ENCODE data around the gene RBMS3.

The RBMS3 gene

GRCh38 chr3:29281344-29282241 is 722 bp downstream of the RBMS3 start:
- in situ Hi-C loops (cut with MboI; ENCODE audit: low pct_unique_long_range_greater_than_20kb, low sequenced_read_pairs, unreplicated experiment), result no loop called here
- peak; percentile 10 for DNase-seq (ENCODE audit: low spot score)
- TF ChIP-seq, protein P1, sequence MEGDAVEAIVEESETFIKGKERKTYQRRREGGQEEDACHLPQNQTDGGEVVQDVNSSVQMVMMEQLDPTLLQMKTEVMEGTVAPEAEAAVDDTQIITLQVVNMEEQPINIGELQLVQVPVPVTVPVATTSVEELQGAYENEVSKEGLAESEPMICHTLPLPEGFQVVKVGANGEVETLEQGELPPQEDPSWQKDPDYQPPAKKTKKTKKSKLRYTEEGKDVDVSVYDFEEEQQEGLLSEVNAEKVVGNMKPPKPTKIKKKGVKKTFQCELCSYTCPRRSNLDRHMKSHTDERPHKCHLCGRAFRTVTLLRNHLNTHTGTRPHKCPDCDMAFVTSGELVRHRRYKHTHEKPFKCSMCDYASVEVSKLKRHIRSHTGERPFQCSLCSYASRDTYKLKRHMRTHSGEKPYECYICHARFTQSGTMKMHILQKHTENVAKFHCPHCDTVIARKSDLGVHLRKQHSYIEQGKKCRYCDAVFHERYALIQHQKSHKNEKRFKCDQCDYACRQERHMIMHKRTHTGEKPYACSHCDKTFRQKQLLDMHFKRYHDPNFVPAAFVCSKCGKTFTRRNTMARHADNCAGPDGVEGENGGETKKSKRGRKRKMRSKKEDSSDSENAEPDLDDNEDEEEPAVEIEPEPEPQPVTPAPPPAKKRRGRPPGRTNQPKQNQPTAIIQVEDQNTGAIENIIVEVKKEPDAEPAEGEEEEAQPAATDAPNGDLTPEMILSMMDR (IDR thresholded peaks at IDR 0.05; ENCODE audit: extremely low read depth, insufficient read depth, missing control alignments), result no peak

DNA sequence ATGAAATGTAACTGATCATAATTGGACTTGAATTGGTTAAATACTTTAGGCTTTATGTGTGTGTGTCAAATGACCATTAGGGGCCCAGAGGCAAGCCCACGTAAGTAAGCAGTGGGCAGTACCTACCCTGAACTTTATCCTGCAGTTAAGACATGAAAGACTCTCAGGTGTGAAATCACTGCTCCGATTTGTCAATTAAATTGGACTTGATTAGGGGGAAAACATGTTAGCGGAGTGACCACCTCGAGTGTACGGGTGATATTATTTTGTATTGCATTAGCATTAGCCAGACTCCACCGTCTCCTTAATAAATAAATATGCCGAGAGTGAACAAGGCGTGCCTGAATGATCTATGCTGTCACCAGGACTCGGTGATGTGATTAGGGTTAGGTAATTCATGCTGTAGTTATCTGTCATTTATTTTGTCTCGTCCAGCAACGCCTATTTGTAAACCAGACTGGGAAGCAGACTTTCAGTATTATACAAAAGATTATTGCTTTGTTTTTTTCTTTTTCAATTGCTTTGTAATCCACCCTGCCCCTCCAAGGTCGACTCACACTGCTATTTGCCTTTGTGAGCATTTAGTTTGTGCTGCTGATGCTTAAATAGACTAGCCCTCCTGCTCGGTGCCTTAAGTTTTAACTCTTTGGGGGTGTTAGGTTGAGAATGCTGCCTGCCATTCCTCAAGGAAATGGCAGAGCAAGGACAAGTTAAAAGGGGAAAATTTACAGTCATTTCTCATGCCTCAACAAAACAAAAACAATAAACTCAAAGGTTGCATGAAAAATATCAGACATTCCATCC is 1.8 kb downstream of the RBMS3 start:
- in situ Hi-C loops (cut with MboI; ENCODE audit: low pct_unique_long_range_greater_than_20kb, low sequenced_read_pairs, unreplicated experiment), result no loop called here
- no peak for DNase-seq (ENCODE audit: low spot score)
- TF ChIP-seq, protein P1 (IDR thresholded peaks at IDR 0.05; ENCODE audit: extremely low read depth, insufficient read depth, missing control alignments), result no peak

GRCh38 chr3:29283231-29284119 is 2.6 kb downstream of the RBMS3 start:
- in situ Hi-C loops (cut with MboI; ENCODE audit: low pct_unique_long_range_greater_than_20kb, low sequenced_read_pairs, unreplicated experiment), result no loop called here
- no peak for DNase-seq (ENCODE audit: low spot score)
- TF ChIP-seq, protein P1 (IDR thresholded peaks at IDR 0.05; ENCODE audit: extremely low read depth, insufficient read depth, missing control alignments), result no peak

DNA sequence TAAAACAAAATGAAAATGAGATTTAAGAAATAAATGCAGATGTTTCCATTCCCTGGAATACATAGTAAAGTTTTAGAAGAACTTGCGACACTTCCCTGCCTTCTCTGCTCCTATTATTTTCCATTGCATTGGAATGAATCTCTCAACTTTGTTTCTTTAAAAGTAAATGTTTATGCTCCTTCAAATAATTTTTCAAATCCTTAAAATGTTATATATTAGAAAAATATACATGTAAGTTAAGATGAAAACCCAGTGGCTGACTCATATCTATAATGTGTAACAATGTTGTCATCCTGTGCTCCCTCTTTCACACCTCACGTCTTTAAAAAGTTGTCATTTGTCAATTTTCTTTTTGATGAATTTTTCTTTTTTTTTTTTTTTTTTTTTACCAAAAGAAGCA is 3.6 kb downstream of the RBMS3 start:
- in situ Hi-C loops (cut with MboI; ENCODE audit: low pct_unique_long_range_greater_than_20kb, low sequenced_read_pairs, unreplicated experiment), result no loop called here
- TF ChIP-seq, protein P1 (IDR thresholded peaks at IDR 0.05; ENCODE audit: extremely low read depth, insufficient read depth, missing control alignments), result no peak
- DNase-seq (ENCODE audit: low spot score), result no peak

GRCh38 chr3:29285471-29286071 is 4.7 kb downstream of the RBMS3 start:
- TF ChIP-seq, protein P1 (IDR thresholded peaks at IDR 0.05; ENCODE audit: extremely low read depth, insufficient read depth, missing control alignments), result no peak
- DNase-seq (ENCODE audit: low spot score), result no peak
- in situ Hi-C loops (cut with MboI; ENCODE audit: low pct_unique_long_range_greater_than_20kb, low sequenced_read_pairs, unreplicated experiment), result no loop called here
